Stimulated activated naive CD8-positive, alpha-beta T cell treated with anti-CD3 and anti-CD28 coated beads, Interleukin-15, Interleukin-2, amounts not matched to agents 100 U/mL and 50 U/mL, for 24 hours (primary cell): ENCODE measurements around the gene GALM.
"Not testable (repeated sequence)": the region's sequence is repeated elsewhere in the genome, so short reads cannot be mapped to it uniquely, and the experiment has no call there.

Experiments
- ATAC-seq: fragments of 150-1000 bp; cut with Tn5 transposase; one replicate; pipeline ENCODE4 v1.10.0; 2021
- DNase-seq: peaks from one replicate; pipeline ENCODE4 v3.0.0; 2021

GALM gene

GRCh38 chr2:38650012-38650411, 15.9 kb upstream of the GALM start:
- DNase-seq = no peak

DNA sequence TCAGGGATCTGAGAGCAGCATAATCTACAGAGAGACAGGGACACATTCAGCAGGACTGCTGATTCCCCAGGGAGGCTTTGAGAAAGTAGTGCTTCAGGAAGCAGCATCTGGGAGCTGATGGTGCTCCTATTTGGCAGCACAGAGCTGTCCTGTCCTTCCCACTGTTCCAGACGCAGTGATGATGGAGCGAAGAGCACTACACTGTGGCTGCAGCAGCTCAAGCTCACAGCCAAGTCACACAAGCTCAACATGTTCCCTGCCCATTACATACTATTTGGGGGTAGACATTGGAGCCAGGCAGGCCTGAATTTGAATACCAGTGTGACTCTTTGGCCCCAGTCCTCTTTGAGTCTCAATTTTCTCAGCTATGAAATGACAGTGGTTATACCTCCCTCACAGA, 15.2 kb upstream of the GALM start:
- ATAC-seq (no peak), DNase-seq (no peak)

More at GRCh38 chr2:38650012-38650411, 15.9 kb upstream of the GALM start:
- no peak for ATAC-seq

DNA sequence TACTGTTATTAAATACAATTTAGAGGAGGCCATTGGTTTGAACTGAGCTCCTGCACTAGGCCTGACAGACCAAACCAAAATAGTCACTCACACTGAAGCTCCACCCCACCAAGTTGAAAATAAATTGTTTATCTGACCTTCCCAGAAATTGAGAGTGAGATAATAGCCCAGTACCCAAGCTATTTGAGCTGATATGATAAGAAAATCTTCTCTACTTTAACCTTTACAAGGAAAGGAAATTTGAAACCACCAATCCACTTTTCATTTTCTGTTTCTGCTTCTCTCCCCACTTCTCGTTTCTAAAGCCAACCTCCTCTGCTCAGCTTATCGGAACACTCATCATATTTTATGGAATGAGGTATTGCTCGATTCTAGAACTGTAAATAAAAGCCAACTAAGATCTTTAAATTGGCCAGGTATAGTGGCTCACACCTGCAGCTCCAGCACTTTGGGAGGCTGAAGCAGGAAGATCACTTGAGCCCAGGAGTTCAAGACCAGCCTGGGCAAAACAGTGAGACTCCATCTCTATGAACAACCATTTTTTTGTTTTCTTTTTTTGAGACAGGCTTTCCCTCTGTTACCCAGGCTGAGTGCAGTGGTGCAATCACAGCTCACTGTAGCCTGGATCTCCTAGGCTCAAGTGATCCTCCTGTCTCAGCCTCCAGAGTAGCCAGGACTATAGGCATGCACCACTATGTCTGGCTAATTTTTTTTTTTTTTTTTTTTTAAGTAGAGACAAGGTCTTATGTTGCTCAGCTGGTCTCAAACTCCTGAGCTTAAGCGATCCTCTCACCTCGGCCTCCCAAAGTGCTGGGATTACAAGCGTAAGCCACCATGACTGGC, 13.3 kb upstream of the GALM start:
- DNase-seq (no peak), ATAC-seq (no peak)

GRCh38 chr2:38653380-38653714, 12.6 kb upstream of the GALM start:
- peak; percentile 77 for ATAC-seq

DNA sequence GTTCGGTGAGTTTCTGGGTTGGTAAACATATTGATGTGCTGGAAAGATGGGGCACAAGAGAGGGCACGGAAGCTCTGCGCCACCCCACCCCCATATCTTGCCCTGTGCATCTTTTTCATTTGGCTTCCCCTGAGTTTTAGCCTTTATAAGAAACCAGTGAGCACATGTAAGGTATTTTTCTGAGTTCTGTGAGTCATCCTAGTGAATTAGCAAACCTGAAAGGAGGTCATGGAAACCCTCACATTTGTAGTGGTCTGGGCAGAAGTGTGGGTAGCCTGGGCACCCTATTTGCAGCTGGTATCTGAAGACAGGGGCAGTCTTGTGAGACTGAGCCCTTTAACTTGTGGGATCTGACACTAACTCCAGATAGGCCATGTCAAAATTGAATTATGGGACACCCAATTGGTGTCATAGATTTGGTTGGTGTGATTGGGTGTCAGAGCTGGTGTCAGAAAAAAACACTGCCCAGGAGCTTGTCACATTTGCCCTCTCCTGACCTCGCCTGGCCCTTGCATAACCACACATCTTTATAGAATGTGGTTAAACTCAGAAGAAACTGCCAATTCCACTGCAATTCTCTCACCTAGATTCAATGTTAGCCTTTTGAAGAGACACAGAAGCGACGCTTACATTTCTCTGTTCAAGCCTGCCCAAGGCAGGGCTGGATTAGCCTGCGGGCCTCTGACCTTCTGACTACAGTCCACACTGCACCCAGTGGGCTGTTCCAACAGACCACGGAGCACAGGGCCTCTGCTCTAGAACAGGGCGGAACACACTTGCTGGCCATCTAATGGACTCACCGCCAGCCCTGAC, 12.0 kb upstream of the GALM start:
- ATAC-seq (peak; percentile 83), DNase-seq (peak; percentile 73)

More at GRCh38 chr2:38653380-38653714, 12.6 kb upstream of the GALM start:
- no peak for DNase-seq

DNA sequence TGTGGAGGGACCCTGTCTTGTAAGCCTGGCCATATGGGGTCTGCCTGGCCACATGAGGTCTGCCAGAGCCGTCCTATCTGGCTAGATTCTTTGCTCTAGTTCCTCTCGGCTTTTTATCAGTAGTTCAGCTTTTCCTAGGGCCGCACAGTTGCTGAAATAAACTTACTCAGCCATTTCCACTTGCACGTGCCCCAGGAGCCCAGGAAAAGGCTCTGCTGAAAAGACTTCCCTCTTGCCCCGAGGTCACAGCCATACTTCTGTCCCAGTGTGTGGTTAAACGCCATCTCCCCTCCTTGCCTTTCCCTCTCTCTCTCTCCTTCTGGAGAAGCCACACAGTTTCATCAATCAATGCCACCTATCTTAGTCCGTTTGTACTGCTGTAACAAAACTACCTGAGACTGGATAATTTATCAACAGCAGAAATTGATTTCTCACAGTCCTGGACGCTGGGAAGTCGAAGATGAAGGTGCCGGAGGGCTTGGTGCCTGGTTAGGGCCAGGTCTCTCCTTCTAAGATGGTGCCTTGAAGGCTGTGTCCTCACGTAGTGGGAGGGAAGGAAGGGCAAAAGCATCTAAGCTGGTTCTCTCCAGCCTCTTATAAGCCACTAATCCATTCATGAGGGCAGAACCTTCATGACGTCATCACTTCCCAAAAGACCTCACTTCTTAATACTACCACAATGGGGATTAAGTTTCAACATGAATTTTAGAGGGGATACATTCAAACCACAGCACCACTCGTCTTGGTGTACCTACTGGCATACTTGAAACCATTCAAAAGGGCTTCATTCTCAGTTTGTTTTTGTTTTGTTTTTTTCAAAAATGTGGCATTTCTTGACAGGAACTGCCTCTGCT, 11.2 kb upstream of the GALM start:
- DNase-seq = no peak
- ATAC-seq = no peak

DNA sequence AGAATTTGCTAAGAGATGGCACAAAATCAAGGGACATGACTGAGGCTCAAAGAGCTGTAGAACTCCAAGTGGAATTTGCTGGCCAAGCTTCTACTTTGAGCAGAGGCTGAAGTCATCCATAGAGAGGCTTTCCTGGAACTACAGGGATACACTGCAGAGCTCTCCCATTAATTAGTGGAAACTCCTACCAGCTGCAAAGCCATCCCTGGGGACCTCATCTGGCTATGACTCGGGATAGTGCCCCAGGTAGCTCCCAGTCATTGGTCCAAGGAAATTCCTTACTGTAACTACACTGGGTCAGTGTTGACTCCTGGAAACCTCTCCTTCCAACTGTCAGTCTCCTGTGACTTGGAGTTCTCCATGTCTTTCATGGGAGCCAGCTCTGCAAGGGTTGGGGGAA, 10.5 kb upstream of the GALM start:
- ATAC-seq (no peak), DNase-seq (no peak)

DNA sequence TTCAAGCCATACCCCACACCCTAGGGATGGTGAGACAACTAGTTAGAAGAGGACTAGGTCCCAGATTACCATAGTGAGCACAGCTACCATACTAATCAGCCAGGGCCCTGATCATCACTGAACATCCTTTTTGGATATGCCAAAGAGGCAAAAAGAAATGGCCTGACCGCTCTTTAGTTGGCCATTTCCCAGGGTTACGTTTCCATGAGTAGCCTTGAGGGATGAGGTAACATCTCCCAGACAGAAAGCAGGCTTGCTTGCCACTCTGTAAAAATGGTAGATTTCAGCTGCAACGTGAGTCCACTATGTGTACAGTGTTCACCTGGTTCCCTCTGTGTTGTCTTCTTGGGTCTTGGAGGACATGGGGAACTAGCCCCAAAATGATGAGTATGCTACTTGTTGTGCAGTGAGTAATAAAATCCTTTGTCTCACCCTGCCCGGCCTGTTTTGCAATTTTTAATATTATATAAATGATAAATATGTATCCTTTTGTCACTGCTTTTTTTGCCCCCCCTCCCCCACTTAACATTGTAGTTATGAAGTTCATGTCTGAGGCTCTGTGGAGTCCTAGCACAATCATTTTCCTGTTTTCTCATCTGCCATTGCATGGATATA, 8.9 kb upstream of the GALM start:
- DNase-seq (no peak), ATAC-seq (no peak)

DNA sequence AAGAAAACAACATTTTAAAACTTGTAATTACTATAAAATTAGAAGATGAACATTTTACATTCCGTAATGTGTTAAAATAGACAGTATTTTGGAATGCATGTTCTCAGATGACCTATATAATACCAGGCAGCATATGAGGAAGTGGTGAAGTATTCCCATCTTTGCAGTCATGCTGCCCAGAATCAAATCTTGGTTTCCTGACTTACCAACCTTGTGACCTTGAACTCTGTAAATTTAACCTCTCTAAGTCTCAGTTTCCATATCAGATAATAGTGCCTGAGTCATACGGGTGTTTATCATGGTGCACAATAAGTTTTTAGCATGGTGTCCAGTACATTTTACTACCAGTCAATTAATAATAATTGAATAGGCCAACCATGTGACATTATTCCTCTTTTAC, 7.3 kb upstream of the GALM start:
- ATAC-seq (no peak), DNase-seq (no peak)

DNA sequence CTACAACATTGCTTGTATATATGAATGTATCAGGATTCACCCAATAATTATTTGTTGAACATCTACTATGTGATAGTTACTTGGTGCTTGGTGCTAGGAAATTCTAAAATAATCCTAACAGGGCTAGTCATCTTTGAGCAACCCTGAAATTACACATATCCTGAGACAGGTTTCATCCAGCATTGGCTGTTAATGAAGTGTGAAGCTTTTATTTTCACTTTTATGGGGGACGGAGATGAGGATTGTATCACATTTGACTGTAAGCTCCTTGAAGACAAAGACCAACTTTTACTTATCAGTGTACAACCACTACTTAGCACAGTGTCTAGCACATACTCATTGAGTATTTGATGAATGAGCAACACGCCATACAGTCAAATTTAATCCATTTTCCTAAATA, 6.8 kb upstream of the GALM start:
- ATAC-seq = no peak
- DNase-seq = no peak

DNA sequence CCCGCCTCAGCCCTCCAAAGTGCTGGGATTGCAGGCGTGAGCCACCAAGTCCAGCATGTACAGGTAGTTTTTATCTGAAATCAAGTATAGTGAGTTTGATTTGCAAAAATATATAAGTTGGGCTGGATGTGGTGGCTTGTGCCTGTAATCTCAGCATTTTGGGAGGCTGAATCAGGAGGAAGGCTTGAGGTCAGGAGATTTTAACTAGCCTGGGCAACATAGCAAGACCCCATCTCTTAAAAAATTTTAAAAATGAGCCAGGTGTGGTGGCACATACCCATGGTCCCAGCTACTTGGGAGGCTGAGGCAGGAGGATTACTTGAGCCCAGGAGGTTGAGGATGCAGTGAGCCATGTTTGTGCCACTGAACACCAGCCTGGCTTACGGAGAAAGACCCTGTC, 5.6 kb upstream of the GALM start:
- ATAC-seq (no peak), DNase-seq (no peak)

- ATAC-seq = no peak
- DNase-seq = no peak
These were observed 4.6 kb upstream of the GALM start for GRCh38 chr2:38661306-38661705.

- DNase-seq = peak; percentile 30
- peak; percentile 20 for ATAC-seq
These were observed 619 bp downstream of the GALM start for GRCh38 chr2:38666556-38666910.

GRCh38 chr2:38668092-38668491, 2.2 kb downstream of the GALM start:
- no peak for ATAC-seq

DNA sequence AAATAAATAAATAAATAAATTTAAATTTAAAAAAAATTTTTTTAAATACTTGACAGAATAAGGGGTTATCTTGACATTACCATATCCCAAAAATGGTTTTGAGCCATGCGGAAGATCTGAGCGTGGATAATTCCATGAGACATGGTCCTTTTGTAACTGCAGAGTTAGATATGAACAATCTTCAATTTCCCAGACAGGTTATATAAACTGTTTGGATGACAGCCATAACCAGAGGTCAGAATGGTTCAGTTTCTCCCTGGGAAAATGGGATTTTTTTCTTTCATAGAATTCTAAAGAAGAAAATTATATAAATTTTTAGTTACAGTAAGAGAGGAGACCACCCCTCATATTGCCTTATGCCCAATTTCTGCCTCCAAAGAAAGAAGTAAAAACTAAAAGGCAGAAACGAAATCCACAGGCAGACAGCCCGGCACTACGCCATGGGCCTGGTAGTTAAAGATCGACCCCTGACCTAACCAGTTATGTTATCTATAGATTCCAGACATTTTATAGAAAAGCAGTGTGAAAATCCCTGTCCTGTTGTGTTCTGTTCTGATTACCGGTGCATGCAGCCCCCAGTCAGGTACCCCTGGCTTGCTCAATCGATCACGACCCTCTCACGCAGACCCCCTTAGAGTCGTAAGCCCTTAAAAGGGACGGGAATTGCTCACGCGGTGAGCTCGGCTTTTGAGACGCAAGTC, 3.0 kb downstream of the GALM start:
- ATAC-seq (no peak), DNase-seq (no peak)

More at GRCh38 chr2:38668092-38668491, 2.2 kb downstream of the GALM start:
- no peak for DNase-seq

GRCh38 chr2:38671303-38671702, 5.4 kb downstream of the GALM start:
- DNase-seq (no peak), ATAC-seq (no peak)

- DNase-seq (no peak), ATAC-seq (no peak)
These were observed 6.0 kb downstream of the GALM start for GRCh38 chr2:38671946-38672345.

- DNase-seq = no peak
- ATAC-seq = no peak
These were observed 6.8 kb downstream of the GALM start for GRCh38 chr2:38672445-38673391.

GRCh38 chr2:38676681-38677080, 10.8 kb downstream of the GALM start:
- DNase-seq (no peak), ATAC-seq (no peak)

DNA sequence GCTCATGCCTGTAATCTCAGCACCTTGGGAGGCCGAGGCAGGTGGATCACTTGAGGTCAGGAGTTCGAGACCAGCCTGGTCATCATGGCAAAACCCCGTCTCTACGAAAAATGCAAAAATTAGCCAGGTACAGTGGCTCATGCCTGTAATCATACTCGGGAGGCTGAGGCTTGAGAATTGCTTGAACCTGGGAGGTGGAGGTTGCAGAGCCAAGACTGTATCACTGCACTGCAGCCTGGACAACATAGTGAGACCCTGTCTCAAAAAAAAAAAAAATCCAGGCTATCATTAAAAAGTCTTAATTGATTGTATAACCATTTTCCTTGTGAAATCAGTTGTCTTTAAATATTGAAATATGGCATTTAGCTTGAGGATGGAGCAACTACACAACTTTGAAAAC, 15.0 kb downstream of the GALM start:
- not testable (repeated sequence) for ATAC-seq, DNase-seq
